Type B pancreatic cell (in vitro differentiated cells): ENCODE results near the gene EFS. TPM values are rescaled to one million over a fixed set of nuclear protein-coding genes. Genes with fewer than 3 reads are reported as not detected.

Experiments
- DNase-seq: peaks from one replicate; pipeline ENCODE4 v3.0.0; 2021; ENCODE audit warnings: mixed read lengths; ENCODE audit not compliant: unreplicated experiment; ENCODE audit errors: extremely low spot score
- H3K27ac Mint-ChIP-seq: 2 replicates; pipeline ENCODE4 v1.8.0; 2021; ENCODE audit warnings: mild to moderate bottlenecking, mixed read lengths
- H3K27me3 Mint-ChIP-seq: 2 replicates; pipeline ENCODE4 v1.8.0; 2021; ENCODE audit warnings: mixed read lengths
- H3K36me3 Mint-ChIP-seq: 2 replicates; pipeline ENCODE4 v1.8.0; 2021; ENCODE audit warnings: mixed read lengths
- H3K4me1 Mint-ChIP-seq: one replicate; pipeline ENCODE4 v1.8.0; 2021; ENCODE audit warnings: mixed read lengths; ENCODE audit not compliant: unreplicated experiment
- H3K4me3 Mint-ChIP-seq: 2 replicates; pipeline ENCODE4 v1.8.0; 2021; ENCODE audit warnings: mild to moderate bottlenecking, mixed read lengths
- H3K9me3 Mint-ChIP-seq: 2 replicates; pipeline ENCODE4 v1.8.0; 2021; ENCODE audit warnings: mixed read lengths
- total RNA-seq: library from RNA; stranded (reverse); gene quantifications from 2 replicates; pipeline ENCODE4 v1.2.1, GENCODE V29; 2021; ENCODE audit warnings: low replicate concordance
- TF ChIP-seq, protein P1 (sequence below): fragments of 200-600 bp; sonication (generic); conservative IDR thresholded peaks from 2 replicates; pipeline ENCODE4 v1.5.0; 2021; ENCODE audit warnings: antibody characterized with exemption, mild to moderate bottlenecking

The EFS gene
- total RNA-seq, 1 donor from 2014 or later, result 59.3 TPM

GRCh38 chr14:23376482-23377197 lies 11.7 kb upstream of the EFS start, which contains the start of gene CMTM5:
Gene CMTM5 (plus strand): TSS chr14:23377046. CDS start chr14:23377252, 206 bp downstream.
- no peak for DNase-seq
- no peak within 1 kb of the TSS for H3K27ac Mint-ChIP-seq
- H3K27me3 Mint-ChIP-seq, result peaks cover 13% of the 10 kb centered on the region
- H3K4me3 Mint-ChIP-seq, result no peak within 1 kb of the TSS
- no peaks in the 10 kb centered on the region for H3K4me1 Mint-ChIP-seq
- H3K36me3 Mint-ChIP-seq, result no peaks in the 10 kb centered on the region
- TF ChIP-seq, protein P1, sequence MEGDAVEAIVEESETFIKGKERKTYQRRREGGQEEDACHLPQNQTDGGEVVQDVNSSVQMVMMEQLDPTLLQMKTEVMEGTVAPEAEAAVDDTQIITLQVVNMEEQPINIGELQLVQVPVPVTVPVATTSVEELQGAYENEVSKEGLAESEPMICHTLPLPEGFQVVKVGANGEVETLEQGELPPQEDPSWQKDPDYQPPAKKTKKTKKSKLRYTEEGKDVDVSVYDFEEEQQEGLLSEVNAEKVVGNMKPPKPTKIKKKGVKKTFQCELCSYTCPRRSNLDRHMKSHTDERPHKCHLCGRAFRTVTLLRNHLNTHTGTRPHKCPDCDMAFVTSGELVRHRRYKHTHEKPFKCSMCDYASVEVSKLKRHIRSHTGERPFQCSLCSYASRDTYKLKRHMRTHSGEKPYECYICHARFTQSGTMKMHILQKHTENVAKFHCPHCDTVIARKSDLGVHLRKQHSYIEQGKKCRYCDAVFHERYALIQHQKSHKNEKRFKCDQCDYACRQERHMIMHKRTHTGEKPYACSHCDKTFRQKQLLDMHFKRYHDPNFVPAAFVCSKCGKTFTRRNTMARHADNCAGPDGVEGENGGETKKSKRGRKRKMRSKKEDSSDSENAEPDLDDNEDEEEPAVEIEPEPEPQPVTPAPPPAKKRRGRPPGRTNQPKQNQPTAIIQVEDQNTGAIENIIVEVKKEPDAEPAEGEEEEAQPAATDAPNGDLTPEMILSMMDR, result no peak
- no peaks in the 10 kb centered on the region for H3K9me3 Mint-ChIP-seq

DNA sequence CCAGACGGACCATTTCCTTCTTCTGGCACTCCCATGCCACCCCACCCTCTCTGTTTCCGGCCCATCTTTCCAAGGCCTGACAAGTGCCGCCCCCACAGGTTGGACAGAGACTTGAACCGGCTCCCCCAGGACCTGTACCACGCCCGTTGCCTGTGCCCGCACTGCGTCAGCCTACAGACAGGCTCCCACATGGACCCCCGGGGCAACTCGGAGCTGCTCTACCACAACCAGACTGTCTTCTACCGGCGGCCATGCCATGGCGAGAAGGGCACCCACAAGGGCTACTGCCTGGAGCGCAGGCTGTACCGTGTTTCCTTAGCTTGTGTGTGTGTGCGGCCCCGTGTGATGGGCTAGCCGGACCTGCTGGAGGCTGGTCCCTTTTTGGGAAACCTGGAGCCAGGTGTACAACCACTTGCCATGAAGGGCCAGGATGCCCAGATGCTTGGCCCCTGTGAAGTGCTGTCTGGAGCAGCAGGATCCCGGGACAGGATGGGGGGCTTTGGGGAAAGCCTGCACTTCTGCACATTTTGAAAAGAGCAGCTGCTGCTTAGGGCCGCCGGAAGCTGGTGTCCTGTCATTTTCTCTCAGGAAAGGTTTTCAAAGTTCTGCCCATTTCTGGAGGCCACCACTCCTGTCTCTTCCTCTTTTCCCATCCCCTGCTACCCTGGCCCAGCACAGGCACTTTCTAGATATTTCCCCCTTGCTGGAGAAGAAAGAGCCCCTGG lies 10.7 kb upstream of the EFS start:
- Mint-ChIP-seq H3K4me1 (no peaks in the 10 kb centered on the region), H3K36me3 (no peaks in the 10 kb centered on the region), H3K27ac (no peak overlapping the region), H3K27me3 (peaks cover 11% of the 10 kb centered on the region), H3K4me3 (no peak overlapping the region), H3K9me3 (no peaks in the 10 kb centered on the region)
- DNase-seq, result no peak
- TF ChIP-seq, protein P1, result no peak

- H3K27me3 Mint-ChIP-seq, result peaks cover 7% of the 10 kb centered on the region
- no peaks in the 10 kb centered on the region for H3K36me3 Mint-ChIP-seq
- no peaks in the 10 kb centered on the region for H3K9me3 Mint-ChIP-seq
- DNase-seq, result no peak
- no peak overlapping the region for H3K4me3 Mint-ChIP-seq
- TF ChIP-seq, protein P1, result no peak
- no peak overlapping the region for H3K27ac Mint-ChIP-seq
- no peaks in the 10 kb centered on the region for H3K4me1 Mint-ChIP-seq
Measured at GRCh38 chr14:23373041-23373440, 8.1 kb upstream of the EFS start.

- Mint-ChIP-seq H3K27ac (no peak within 1 kb of the TSS), H3K9me3 (no peaks in the 10 kb centered on the region), H3K27me3 (peaks cover 7% of the 10 kb centered on the region), H3K36me3 (no peaks in the 10 kb centered on the region), H3K4me3 (no peak within 1 kb of the TSS), H3K4me1 (no peaks in the 10 kb centered on the region)
- no peak for DNase-seq
- TF ChIP-seq, protein P1, result no peak
Measured at GRCh38 chr14:23372509-23372908, 7.5 kb upstream of the EFS start, which contains the start of gene IL25. Gene IL25 (plus strand): TSS chr14:23372809.

DNA sequence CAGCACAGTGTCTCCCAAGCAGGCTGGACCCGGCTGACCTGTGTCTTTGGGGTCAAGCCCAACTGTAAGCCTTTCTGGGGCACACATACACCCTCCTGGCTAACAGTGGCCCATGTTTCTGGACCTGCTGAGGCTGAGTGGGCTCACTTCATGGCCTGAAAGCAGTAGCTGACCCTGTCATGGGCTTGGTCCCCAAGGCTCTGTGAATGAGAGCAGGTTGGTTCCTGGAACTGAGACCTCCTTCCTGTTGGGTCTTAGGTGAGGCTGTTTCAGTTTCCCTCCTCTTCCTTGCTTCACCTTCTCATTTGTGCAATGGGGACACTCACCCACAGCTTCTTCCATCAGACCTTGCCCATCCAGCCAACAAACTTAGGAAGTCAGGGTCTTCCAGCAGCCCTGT lies 6.9 kb upstream of the EFS start:
- Mint-ChIP-seq H3K4me1 (peaks cover 4% of the 10 kb centered on the region), H3K27me3 (peaks cover 12% of the 10 kb centered on the region), H3K36me3 (no peaks in the 10 kb centered on the region), H3K4me3 (no peak overlapping the region), H3K9me3 (no peaks in the 10 kb centered on the region), H3K27ac (no peak overlapping the region)
- TF ChIP-seq, protein P1, result no peak
- no peak for DNase-seq
